VCaP (cell line): ENCODE results near the gene TBC1D9.

Experiments
- H3K27ac ChIP-seq: fragments of 450-650 bp; 2 replicates; pipeline ENCODE4 v1.5.1; 2017
- TF ChIP-seq, protein P1 (sequence below): fragments of 450-650 bp; conservative IDR thresholded peaks from 2 replicates; pipeline ENCODE4 v1.5.1; 2017; ENCODE audit warnings: mild to moderate bottlenecking, moderate library complexity

Gene TBC1D9

GRCh38 chr4:140706665-140707064, 49.5 kb downstream of the TBC1D9 start:
- TF ChIP-seq, protein P1, sequence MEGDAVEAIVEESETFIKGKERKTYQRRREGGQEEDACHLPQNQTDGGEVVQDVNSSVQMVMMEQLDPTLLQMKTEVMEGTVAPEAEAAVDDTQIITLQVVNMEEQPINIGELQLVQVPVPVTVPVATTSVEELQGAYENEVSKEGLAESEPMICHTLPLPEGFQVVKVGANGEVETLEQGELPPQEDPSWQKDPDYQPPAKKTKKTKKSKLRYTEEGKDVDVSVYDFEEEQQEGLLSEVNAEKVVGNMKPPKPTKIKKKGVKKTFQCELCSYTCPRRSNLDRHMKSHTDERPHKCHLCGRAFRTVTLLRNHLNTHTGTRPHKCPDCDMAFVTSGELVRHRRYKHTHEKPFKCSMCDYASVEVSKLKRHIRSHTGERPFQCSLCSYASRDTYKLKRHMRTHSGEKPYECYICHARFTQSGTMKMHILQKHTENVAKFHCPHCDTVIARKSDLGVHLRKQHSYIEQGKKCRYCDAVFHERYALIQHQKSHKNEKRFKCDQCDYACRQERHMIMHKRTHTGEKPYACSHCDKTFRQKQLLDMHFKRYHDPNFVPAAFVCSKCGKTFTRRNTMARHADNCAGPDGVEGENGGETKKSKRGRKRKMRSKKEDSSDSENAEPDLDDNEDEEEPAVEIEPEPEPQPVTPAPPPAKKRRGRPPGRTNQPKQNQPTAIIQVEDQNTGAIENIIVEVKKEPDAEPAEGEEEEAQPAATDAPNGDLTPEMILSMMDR = no peak
- H3K27ac ChIP-seq = no peak overlapping the region

- TF ChIP-seq, protein P1 = no peak
- no peak overlapping the region for H3K27ac ChIP-seq
These were observed 49.9 kb downstream of the TBC1D9 start for GRCh38 chr4:140706276-140706625.

DNA sequence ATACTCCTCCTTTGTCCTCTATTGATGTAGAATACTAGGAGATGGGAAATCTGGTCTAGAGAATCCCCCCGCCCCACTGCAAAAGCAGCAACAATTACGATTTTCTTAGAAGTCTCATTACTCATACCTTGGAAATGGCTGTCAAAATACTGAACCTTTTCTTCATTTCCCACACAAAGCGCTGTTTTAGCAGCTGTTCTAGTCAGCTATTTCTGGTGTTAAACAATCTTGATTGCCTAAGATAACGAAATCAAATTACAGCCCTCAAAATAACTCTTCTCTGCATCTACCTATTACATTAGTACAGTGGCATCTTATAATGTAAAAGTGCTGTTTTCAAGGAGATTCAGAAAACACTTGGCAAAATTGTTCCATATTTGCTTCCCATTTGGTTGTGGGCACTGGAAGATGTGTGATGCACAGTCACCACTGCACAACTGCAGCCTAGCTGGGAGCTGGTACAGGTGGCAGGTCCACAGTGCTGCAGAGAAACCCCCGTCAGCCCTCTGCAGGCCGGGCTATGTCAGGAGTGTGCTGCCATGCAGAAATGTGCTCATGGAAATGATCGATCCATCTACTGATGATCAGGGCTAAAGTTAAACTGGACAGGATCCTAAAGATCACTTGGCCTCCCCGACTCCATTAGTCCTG, 50.4 kb downstream of the TBC1D9 start:
- no peak overlapping the region for H3K27ac ChIP-seq
- TF ChIP-seq, protein P1 = no peak

DNA sequence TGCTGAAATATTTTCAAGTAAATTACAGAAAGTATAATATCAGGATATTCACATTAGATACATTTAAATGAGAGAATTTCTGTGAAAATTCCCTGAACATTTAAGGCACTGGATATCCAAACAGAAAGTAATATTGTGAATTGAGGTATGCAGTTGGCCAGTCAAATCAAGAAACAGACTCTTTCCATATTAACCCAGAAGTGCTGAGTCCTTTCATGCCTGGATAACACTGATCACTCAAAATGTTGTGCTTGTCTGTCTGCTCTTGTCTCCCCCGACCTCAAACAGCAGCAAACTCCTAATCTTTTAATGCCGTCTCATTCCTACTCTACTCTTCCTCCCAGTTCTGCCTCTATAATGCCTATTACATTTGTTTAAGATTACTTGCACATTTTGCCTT, 51.2 kb downstream of the TBC1D9 start:
- TF ChIP-seq, protein P1 = no peak
- no peak overlapping the region for H3K27ac ChIP-seq

GRCh38 chr4:140704392-140704960, 51.7 kb downstream of the TBC1D9 start:
- TF ChIP-seq, protein P1 = no peak
- H3K27ac ChIP-seq = no peak overlapping the region

DNA sequence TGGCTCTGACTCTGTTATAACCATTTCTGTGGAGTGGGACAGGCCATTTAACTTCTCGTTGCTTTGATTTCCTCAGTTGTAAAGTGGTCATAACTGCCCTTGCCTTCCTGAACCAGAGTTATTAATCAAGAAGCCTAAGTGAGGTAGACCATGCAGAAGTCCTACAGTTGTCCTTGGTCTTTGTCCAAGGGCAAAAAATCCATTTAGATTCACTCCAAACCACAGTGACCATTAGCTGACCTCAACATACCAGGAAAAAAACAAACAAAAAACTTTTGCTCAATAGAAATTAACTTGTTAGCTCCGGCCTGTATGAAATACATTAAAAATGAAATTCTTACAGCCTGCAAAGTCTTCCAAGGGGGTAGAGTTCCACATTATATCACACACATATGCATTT, 52.7 kb downstream of the TBC1D9 start:
- H3K27ac ChIP-seq = no peak overlapping the region
- TF ChIP-seq, protein P1 = no peak

DNA sequence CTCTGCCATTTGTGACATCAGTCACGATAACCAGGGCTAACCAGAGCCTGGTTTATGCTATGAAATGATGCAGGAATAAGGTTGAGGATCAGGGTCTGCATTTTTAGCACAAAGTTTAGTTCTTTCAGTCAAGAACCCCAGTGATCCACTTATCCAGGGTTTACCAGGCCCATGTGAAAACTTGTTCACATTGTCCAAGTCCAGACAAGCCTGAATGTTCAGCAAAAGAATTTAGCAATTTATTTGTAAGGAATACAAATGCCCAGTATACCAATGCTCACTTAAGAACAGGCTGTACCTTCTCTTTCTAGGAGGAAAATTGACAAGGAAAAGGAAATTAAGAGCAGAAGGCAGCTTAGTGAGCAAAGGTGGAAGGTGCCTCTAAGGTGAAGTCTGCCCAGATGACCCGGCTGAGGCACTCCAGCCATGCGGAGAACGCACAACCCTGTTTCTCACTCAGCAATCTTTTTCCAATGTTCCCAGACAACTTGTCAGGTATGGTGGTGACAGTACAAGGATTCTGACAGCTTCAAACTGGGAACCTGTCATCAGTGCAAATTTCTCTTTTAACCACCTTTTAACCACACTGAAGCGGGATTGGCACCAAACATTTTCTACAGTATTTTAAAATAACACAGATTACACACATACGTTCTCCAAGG, 54.0 kb downstream of the TBC1D9 start:
- TF ChIP-seq, protein P1 = no peak
- H3K27ac ChIP-seq = no peak overlapping the region
